Measurements from ENCODE around the gene KIAA0753.
"Not testable (repeated sequence)": the region's sequence is repeated elsewhere in the genome, so short reads cannot be mapped to it uniquely, and the experiment has no call there.

Gene KIAA0753

DNA sequence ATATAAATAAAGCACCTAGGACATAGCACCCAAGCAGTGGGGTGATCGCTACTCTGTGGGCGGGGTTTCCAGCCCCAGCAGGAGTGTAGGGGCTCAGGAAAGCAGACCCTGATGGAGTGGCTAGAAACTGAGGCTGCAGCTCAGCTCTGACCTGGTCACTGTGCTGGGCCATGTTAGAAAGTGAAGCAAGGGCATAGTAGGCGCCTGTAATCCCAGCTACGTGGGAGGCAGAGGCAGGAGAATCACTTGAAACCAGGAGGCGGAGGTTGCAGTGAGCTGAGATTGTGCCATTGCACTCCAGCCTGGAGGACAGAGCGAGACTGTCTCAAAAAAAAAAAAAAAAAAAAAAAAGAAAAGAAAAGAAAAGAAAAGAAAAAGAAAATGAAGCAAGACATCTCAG is 67.0 kb downstream of the KIAA0753 start:
- not testable (repeated sequence) for H3K27me3 ChIP-seq (ENCODE audit: control insufficient read depth, insufficient read depth, low read length); H3K9me3 ChIP-seq (ENCODE audit: control insufficient read depth, insufficient read depth, low read length); H3K4me3 ChIP-seq (ENCODE audit: low read depth, low read length); H3K4me1 ChIP-seq (ENCODE audit: control insufficient read depth, insufficient read depth, low read length); H3K36me3 ChIP-seq (ENCODE audit: control insufficient read depth, insufficient read depth, low read length); H3K9ac ChIP-seq (ENCODE audit: low read depth, low read length)

DNA sequence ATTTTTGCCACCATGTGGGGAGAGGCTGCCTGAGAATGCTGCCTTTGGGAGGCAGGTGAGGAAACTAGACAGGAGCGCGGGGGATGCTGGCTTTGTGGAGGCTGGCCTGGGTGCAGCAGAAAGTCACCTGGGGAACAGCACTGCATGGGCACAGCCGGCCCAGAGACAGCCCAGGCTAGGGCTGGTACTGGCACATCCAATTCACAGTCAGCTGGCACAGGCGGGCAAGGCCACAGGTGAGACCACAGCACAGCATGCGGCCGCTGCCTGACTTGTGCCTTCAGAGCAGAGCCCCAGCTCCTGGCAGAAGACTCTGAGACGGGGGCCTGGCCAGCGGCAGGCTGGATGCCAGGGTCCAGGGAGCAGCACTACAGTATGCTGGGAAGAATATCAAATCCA is 67.5 kb downstream of the KIAA0753 start:
- Histone ChIP-seq H3K9ac (ENCODE audit: low read depth, low read length) (no peak overlapping the region), H3K27me3 (ENCODE audit: control insufficient read depth, insufficient read depth, low read length) (no peaks in the 10 kb centered on the region), H3K36me3 (ENCODE audit: control insufficient read depth, insufficient read depth, low read length) (no peaks in the 10 kb centered on the region), H3K4me1 (ENCODE audit: control insufficient read depth, insufficient read depth, low read length) (peaks cover 8% of the 10 kb centered on the region), H3K4me3 (ENCODE audit: low read depth, low read length) (no peak overlapping the region), H3K9me3 (ENCODE audit: control insufficient read depth, insufficient read depth, low read length) (no peaks in the 10 kb centered on the region)

DNA sequence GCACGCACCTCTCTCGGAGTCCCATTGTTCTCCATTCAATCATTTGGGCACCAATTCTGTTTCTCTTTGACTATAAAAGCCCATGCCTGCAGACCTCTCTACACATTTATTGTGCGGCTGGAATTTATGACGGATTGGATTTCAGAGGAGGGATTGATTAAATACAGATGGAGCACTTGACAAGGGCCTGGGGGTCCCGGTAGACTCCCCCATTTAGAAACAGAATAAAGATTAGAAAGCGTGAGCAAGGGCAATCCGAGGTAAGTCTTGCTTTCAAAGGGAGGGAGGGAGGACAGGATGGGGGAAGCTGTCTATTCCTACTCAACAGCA is 69.1 kb downstream of the KIAA0753 start:
- Histone ChIP-seq H3K4me1 (ENCODE audit: control insufficient read depth, insufficient read depth, low read length) (peaks cover 17% of the 10 kb centered on the region), H3K9ac (ENCODE audit: low read depth, low read length) (no peak overlapping the region), H3K9me3 (ENCODE audit: control insufficient read depth, insufficient read depth, low read length) (no peaks in the 10 kb centered on the region), H3K4me3 (ENCODE audit: low read depth, low read length) (no peak overlapping the region), H3K27me3 (ENCODE audit: control insufficient read depth, insufficient read depth, low read length) (no peaks in the 10 kb centered on the region), H3K36me3 (ENCODE audit: control insufficient read depth, insufficient read depth, low read length) (no peaks in the 10 kb centered on the region)

DNA sequence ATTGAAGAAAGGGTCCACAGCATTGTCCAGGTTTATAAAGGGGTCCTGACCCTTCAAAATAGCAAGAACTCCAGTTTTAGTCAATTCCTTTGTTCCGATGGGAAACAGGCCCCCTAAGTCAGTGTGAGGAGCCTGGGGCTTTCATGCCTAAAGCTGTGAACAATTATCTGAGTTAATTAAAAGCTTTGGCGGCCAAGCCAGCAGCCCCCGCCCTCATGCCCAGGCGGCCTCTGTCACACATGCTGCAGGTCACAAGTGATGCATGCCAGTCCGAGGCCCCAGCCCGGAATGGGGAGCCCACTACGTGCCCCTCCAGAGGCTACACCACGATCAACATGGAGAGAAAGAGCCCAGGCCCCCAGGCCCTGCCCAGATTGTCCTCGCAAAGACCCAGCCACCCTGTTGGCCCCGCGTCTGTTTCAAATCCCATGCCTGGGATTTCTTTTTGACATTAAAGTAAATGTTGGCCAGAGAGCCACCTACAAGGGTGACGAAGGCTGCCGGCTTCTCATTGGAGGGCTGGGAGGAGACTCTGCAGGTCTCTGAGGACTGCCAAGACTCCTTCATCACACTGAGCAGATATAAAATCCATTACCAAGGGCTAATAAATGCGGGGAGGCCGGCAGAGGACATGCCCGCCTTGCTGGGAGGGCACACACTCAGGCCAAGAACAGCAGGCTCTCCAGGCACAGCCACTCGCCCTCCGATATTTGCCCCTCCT is 69.6 kb downstream of the KIAA0753 start:
- Histone ChIP-seq H3K9ac (ENCODE audit: low read depth, low read length) (no peak overlapping the region), H3K4me3 (ENCODE audit: low read depth, low read length) (no peak overlapping the region), H3K36me3 (ENCODE audit: control insufficient read depth, insufficient read depth, low read length) (no peaks in the 10 kb centered on the region), H3K27me3 (ENCODE audit: control insufficient read depth, insufficient read depth, low read length) (no peaks in the 10 kb centered on the region), H3K4me1 (ENCODE audit: control insufficient read depth, insufficient read depth, low read length) (peaks cover 17% of the 10 kb centered on the region), H3K9me3 (ENCODE audit: control insufficient read depth, insufficient read depth, low read length) (no peaks in the 10 kb centered on the region)

GRCh38 chr17:6569370-6570285 is 70.9 kb downstream of the KIAA0753 start:
- Histone ChIP-seq H3K4me1 (ENCODE audit: control insufficient read depth, insufficient read depth, low read length) (peaks cover 14% of the 10 kb centered on the region), H3K36me3 (ENCODE audit: control insufficient read depth, insufficient read depth, low read length) (no peaks in the 10 kb centered on the region), H3K4me3 (ENCODE audit: low read depth, low read length) (no peak overlapping the region), H3K9ac (ENCODE audit: low read depth, low read length) (no peak overlapping the region), H3K9me3 (ENCODE audit: control insufficient read depth, insufficient read depth, low read length) (no peaks in the 10 kb centered on the region), H3K27me3 (ENCODE audit: control insufficient read depth, insufficient read depth, low read length) (no peaks in the 10 kb centered on the region)

GRCh38 chr17:6568184-6568758 is 72.2 kb downstream of the KIAA0753 start:
- Histone ChIP-seq H3K36me3 (ENCODE audit: control insufficient read depth, insufficient read depth, low read length) (no peaks in the 10 kb centered on the region), H3K4me1 (ENCODE audit: control insufficient read depth, insufficient read depth, low read length) (peaks cover 14% of the 10 kb centered on the region), H3K9me3 (ENCODE audit: control insufficient read depth, insufficient read depth, low read length) (no peaks in the 10 kb centered on the region), H3K4me3 (ENCODE audit: low read depth, low read length) (no peak overlapping the region), H3K27me3 (ENCODE audit: control insufficient read depth, insufficient read depth, low read length) (no peaks in the 10 kb centered on the region), H3K9ac (ENCODE audit: low read depth, low read length) (no peak overlapping the region)

DNA sequence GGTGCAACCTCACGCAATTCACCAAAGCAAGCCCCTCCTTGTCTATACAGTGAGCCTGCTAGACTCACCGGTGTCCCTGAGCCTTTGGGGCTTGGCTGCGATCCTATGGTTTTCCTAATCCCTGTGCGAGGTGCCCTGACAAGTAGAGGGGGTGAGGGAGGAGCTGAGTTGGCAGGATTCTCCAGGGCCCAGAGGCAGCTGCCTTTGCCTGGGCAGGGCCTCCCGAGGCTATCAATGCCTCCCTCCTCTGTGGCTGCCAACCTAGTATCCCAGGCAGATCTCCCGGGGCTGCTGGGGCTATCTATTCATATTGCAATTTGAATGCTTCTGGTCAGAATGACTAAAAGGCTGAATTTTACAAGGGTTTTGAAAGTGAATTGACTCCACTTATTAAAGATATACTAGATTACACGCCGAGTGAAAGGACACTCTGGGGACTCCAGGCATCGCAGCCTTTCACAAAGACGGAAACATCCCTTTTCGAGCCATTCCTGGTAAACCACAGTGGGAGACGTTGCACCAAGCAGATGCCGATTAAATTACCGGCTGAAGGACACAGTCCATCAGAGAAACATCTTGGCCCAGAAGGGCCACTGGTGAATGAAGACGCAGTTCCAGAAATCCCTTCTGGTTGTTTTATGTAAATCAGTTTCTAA is 72.9 kb downstream of the KIAA0753 start:
- Histone ChIP-seq H3K4me3 (ENCODE audit: low read depth, low read length) (no peak overlapping the region), H3K4me1 (ENCODE audit: control insufficient read depth, insufficient read depth, low read length) (peaks cover 14% of the 10 kb centered on the region), H3K27me3 (ENCODE audit: control insufficient read depth, insufficient read depth, low read length) (no peaks in the 10 kb centered on the region), H3K9me3 (ENCODE audit: control insufficient read depth, insufficient read depth, low read length) (no peaks in the 10 kb centered on the region), H3K36me3 (ENCODE audit: control insufficient read depth, insufficient read depth, low read length) (no peaks in the 10 kb centered on the region), H3K9ac (ENCODE audit: low read depth, low read length) (no peak overlapping the region)

DNA sequence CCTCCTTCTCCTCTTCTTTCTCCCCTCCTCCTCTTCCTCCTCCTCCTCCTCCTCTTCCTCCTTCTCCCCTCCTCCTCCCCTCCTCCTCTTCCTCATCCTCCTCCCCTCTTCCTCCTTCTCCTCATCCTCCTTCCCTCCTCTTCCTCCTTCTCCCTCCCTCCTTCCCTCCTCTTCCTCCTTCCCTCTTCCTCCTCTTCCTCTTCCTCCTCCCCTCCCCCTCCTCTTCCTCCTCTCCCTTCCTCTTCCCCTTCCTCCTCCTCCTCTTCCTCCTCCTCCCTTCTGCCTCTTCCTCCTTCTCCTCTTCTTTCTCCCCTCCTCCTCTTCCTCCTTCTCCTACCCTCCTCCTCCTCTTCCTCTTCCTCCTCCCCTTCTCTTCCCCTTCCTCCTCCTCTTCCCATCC is 79.1 kb downstream of the KIAA0753 start:
- H3K4me1 ChIP-seq (ENCODE audit: control insufficient read depth, insufficient read depth, low read length): no peaks in the 10 kb centered on the region
- H3K9ac ChIP-seq (ENCODE audit: low read depth, low read length): no peak overlapping the region
- no peaks in the 10 kb centered on the region for H3K36me3 ChIP-seq (ENCODE audit: control insufficient read depth, insufficient read depth, low read length)
- H3K9me3 ChIP-seq (ENCODE audit: control insufficient read depth, insufficient read depth, low read length): no peaks in the 10 kb centered on the region
- no peak overlapping the region for H3K4me3 ChIP-seq (ENCODE audit: low read depth, low read length)
- peaks cover 21% of the 10 kb centered on the region for H3K27me3 ChIP-seq (ENCODE audit: control insufficient read depth, insufficient read depth, low read length)

DNA sequence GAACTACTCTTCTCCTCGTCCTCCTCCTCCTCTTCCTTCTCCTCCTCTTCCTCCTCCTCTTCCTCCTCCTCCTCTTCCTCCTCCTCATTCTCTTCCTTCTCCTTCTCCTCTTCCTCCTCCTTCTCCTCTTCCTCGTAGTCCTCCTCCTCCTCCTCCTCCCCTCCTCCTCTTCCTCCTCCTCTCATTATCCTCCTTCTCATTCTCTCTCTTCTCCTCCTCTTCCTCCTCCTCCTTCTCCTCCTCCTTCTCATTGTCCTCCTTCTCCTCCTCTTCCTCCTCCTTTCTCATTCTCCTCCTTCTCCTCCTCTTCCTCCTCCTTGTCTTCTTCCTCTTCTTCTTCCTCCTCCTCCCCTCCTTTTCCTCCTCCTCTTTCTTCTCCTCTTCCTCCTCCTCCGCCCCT is 80.0 kb downstream of the KIAA0753 start:
- no peaks in the 10 kb centered on the region for H3K9me3 ChIP-seq (ENCODE audit: control insufficient read depth, insufficient read depth, low read length)
- H3K27me3 ChIP-seq (ENCODE audit: control insufficient read depth, insufficient read depth, low read length): peaks cover 23% of the 10 kb centered on the region
- H3K9ac ChIP-seq (ENCODE audit: low read depth, low read length): no peak overlapping the region

GRCh38 chr17:6559753-6560215 is 80.7 kb downstream of the KIAA0753 start:
- Histone ChIP-seq H3K4me3 (ENCODE audit: low read depth, low read length) (no peak overlapping the region), H3K36me3 (ENCODE audit: control insufficient read depth, insufficient read depth, low read length) (no peaks in the 10 kb centered on the region), H3K9ac (ENCODE audit: low read depth, low read length) (no peak overlapping the region), H3K4me1 (ENCODE audit: control insufficient read depth, insufficient read depth, low read length) (no peaks in the 10 kb centered on the region), H3K27me3 (ENCODE audit: control insufficient read depth, insufficient read depth, low read length) (peaks cover 30% of the 10 kb centered on the region), H3K9me3 (ENCODE audit: control insufficient read depth, insufficient read depth, low read length) (no peaks in the 10 kb centered on the region)

More for the DNA sequence above, 80.0 kb downstream of the KIAA0753 start:
- Histone ChIP-seq H3K4me3 (ENCODE audit: low read depth, low read length) (no peak overlapping the region), H3K4me1 (ENCODE audit: control insufficient read depth, insufficient read depth, low read length) (no peaks in the 10 kb centered on the region), H3K36me3 (ENCODE audit: control insufficient read depth, insufficient read depth, low read length) (no peaks in the 10 kb centered on the region)

DNA sequence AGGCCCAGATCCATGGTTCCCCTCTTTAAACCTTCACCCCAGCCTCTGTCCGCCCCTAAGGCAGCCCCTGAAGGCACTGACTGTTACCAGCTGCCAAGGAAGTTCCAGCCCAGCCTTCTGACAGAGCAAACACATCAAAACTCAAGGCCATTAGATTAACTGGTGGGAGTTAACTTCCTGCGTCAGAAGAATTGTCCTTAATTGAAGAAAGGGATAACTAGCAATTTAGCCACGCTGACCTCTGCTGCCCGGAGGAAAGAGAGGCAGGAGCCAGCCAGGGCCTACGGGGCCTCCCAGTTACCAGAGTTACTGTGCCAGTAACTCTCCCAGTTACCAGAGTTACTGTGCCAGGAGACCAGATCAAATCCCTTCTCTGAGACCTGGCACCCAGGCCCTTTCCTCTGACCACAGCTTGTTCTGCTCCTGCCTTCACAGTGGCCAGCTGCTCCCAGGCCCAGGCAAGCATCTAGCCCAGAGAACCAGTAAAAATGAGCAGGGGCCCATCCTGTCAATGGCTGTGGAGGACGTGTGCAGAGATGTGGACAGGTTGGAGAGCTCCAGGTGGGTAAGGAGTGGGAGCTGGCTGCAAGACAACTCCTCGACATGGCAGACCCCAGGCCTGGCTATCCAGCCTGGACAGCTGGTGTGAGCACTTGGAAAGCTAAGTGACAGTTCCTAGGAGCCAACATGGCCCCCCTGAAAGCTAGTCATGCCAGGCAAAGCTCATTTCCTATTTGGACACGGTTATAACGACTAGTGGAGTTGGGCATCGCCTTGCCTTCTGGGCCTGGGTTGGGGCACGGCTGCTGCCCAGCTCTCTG is 81.4 kb downstream of the KIAA0753 start:
- Histone ChIP-seq H3K4me3 (ENCODE audit: low read depth, low read length) (no peak overlapping the region), H3K36me3 (ENCODE audit: control insufficient read depth, insufficient read depth, low read length) (no peaks in the 10 kb centered on the region), H3K9me3 (ENCODE audit: control insufficient read depth, insufficient read depth, low read length) (no peaks in the 10 kb centered on the region), H3K27me3 (ENCODE audit: control insufficient read depth, insufficient read depth, low read length) (peaks cover 36% of the 10 kb centered on the region), H3K4me1 (ENCODE audit: control insufficient read depth, insufficient read depth, low read length) (peaks cover 5% of the 10 kb centered on the region), H3K9ac (ENCODE audit: low read depth, low read length) (no peak overlapping the region)

Measured in iPS-15b (cell line).